Astrocyte (in vitro differentiated cells and primary cell): Measurements from ENCODE around the gene SOX9.

ENCODE experiments used
- EZH2 ChIP-seq: IDR thresholded peaks from 2 replicates; pipeline ENCODE4 v1.6.1; 2012; ENCODE audit warnings: mild to moderate bottlenecking, low read length, inconsistent platforms; ENCODE audit not compliant: insufficient read depth
- TF ChIP-seq, protein P1 (sequence below): IDR thresholded peaks from 2 replicates; pipeline ENCODE4 v1.5.1; 2011; ENCODE audit warnings: low read depth, mild to moderate bottlenecking, inconsistent platforms, low read length, moderate library complexity; ENCODE audit not compliant: insufficient read depth

DNA sequence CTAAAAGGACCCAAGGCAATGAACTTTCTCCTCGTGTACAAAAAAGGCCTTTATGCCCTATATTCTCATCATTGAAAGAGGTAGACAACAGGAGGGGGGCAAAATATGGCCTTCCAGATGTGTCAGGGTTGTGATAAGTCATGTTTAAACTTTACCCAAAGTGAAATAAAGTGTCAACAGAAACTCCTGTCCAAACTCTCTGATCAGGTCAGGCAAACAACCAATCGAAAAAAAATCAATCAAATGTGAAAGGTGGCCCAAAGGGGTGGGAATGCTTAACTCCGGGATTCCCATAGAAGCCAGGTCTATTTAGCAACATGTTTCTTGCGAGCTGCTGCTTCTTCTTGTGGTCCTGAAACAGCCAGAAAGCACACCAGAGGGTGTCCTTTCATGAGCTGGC, 49.5 kb upstream of the SOX9 start:
- TF ChIP-seq, protein P1, sequence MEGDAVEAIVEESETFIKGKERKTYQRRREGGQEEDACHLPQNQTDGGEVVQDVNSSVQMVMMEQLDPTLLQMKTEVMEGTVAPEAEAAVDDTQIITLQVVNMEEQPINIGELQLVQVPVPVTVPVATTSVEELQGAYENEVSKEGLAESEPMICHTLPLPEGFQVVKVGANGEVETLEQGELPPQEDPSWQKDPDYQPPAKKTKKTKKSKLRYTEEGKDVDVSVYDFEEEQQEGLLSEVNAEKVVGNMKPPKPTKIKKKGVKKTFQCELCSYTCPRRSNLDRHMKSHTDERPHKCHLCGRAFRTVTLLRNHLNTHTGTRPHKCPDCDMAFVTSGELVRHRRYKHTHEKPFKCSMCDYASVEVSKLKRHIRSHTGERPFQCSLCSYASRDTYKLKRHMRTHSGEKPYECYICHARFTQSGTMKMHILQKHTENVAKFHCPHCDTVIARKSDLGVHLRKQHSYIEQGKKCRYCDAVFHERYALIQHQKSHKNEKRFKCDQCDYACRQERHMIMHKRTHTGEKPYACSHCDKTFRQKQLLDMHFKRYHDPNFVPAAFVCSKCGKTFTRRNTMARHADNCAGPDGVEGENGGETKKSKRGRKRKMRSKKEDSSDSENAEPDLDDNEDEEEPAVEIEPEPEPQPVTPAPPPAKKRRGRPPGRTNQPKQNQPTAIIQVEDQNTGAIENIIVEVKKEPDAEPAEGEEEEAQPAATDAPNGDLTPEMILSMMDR, result no peak
- TF ChIP-seq EZH2, result no peak
